ENCODE measurements around the gene OPRL1.
A peak's percentile ranks its signal among the peaks of the same experiment; 100 is the strongest.

OPRL1 gene

DNA sequence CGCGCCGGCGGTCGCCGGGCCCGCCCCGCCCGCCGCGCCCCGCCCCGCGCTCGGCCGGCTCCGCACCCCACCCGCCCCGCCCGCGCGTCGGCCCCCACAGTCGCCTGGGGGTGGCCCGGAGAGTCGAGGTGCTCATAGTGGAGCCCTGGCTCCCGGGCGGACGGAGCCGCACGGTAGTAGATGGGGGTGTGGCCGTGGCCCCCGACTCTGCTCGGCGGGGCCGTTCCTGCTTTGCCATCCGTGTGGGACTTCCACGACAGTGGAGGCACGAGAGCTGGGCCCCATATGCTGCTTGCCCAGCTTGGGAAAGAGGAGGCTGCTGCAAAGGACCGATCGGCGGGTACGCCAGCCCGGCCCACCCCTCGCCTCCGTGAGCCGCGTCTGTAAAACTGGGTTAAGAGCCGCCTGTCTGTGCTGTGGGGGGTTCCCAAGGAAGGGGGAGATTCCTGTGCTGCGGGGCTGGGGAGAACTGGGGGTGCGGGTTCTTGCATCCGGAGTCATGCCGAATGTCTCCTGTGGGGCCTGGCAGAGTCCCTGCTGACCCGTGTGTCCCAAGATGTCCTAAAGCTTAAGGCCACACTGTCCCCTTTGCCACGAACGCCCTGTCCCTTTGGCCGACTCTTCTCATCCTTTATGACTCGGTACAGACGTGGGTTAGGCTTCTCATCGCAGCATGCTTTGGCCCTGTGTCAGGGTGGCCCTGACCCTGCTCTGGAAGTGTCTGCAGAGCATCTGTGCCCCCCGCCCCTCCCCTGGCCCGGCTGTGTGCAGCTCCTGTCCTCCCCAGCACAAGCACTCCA, at the start of gene OPRL1:
TSS of gene OPRL1 (plus strand) at position 70 of the 800 bp plus-strand sequence. CDS start 12,639 bp downstream, outside the sequence.
- DNase-seq: no peak

- no peak for DNase-seq
Measured at GRCh38 chr20:64030371-64031134, 49.3 kb upstream of the OPRL1 start.

- no peak for DNase-seq
Measured at GRCh38 chr20:64031822-64032314, 48.0 kb upstream of the OPRL1 start.

- no peak for DNase-seq
Measured at GRCh38 chr20:64032706-64033624, 46.9 kb upstream of the OPRL1 start.

DNA sequence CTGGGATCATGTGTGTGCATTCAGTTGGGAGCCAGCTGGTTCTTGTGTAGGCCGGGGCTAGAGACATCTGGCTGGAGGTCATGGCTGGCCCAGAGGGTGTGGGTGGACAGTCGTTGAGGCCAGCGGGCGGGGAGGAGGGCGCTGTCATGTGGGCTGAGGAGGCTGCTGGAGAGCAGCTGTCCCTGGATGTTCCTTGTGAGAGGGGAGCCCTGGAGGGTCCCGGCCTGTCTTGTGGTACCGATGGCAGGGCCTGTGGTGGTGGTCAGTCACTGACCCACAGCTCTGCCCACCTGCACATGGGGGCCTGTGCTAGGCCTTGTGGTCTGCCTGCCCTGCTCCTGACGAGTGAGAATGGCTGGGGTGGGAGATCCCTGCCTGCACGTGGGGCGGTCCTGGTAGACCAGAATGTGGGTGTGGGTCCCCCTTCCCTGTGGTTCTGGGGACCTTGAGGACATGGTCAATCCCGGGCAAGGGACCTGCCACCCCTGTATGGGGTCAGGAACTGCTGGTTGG, 45.8 kb upstream of the OPRL1 start:
- no peak for DNase-seq

GRCh38 chr20:64035066-64035932, 44.6 kb upstream of the OPRL1 start:
- no peak for DNase-seq

DNA sequence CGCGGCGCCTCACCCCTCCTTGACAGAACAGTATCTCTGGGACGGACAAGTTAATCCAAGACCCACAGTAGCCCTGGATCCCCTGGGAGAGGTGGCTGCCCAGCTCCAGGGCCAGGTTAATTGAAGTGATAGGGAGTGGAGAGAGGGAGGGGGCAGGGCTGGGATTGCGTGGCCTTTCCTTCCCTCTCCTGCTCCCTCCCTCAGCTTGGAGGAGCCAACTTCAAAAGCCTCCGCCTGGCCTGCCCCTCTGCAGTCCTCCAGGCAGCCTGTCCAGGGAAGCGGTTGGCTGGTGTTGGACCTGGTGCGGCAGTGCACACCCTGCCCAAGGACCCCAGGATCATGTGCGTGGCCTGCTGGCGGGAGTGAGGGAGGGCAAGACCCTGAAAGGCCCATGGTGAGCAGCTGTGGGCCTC, 43.9 kb upstream of the OPRL1 start, which contains the start of gene C20orf204:
TSS of gene C20orf204 (plus strand) at position 250 of the 413 bp plus-strand sequence. CDS start at position 392, 142 bp downstream.
- no peak for DNase-seq

- no peak for DNase-seq
Measured at GRCh38 chr20:64036346-64037198, 43.3 kb upstream of the OPRL1 start.

DNA sequence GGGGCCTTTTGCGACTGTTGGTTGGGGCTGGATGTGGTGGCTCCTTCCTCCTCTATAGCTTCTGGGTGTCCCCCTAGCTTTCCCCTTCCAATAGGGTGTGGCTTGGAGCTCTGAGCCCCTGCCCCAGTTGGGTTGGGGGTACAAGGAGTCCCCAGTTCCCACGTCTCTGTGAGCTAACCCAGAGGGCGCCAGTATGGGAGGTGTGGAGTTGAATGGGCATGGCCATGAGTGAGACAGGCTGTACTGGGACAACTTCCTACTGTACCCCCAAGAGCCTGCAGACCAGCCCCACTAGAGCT, 42.7 kb upstream of the OPRL1 start:
- DNase-seq: no peak

DNA sequence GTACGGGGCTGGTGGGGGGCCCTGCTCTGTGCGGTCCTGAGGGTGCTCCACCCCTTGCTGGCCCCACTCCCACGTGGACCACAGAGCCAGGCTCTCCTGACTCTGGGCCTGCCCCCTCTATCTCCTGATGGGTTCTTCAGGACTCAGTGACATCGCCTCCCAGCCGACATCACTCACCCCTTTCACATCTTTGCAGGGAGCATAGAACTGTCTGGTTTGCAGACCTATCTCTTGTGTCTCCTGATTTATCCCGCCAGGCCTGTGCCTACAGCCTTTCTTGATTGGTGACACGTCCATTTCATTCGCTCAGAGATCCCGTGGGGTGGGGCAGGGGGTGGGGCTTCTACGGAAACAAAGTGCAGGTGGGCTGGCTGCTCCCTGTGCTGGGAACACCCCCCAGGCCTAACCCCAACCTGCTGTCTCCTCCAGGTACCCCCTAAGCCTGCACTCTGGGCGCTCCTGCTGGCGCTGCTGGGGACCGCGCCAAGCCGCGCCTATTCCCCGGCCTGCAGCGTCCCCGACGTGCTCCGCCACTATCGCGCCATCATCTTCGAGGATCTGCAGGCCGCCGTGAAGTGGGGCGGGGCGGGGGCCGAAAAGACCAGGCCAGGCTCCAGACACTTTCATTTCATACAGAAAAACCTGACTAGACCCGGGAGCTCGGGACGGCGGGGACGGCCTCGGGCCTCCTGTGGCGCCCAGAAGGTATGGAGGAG, 42.2 kb upstream of the OPRL1 start:
- peak; percentile 65 for DNase-seq

DNA sequence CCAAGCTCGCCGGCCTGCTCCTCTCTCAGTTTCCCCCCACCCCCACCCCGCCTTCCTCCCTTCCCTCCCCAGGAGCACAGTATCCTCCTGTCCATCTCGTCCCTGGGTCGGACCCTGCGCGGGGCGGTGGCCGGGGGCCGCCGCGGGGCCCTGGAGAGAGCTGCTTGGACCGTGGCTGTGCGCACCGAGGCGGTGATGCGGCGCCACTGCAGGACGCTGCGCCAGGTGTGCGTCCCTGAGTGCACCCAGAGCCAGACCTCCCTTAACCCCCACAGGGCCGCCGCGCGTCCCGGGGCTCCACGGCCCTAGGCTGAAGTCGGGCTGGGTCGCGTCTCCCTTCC, 41.7 kb upstream of the OPRL1 start:
- no peak for DNase-seq

- DNase-seq: peak; percentile 74
Measured at GRCh38 chr20:64038565-64039292, 41.2 kb upstream of the OPRL1 start.

DNA sequence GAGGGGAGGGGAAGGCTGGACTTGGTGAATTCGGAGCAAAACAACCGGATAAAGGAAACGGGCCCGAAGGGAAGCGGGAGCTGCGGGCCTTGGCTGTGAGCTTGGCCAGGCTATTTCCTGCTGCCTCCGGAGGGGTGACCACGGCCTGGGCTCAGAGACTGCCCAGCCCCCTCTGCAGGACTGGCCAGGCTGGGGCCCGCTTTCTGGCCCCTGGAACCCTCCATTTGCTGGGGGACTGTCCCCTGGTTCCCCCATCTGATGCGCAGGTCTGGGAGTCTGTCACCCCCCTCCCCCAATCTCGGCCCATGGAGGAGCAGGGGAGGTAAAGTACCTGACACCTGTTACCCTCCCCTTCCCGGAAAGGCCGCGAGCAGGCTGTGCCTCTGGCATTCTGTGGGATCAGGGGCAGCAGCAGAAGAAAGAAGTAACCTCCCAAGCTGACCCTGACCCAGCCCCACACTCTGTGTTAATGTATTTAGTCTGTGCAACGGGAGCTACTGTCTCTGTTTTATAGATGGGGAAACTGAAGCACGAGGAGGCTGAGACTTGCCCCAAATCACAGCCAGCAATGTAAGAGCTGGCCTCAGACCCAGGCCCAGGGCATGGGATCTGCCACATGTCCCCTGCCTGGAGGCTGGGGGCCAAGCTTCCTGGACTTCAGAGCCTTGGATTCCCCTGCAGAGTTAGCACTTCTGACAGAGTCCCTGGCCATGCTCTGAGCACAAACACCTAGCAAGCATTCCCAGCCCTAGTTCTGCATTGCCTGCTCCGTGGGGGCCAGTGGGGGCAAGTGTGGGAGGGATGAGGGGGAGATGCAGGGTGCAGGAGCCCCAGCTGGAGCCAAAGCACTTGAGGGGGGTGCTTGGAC, 40.4 kb upstream of the OPRL1 start:
- DNase-seq: no peak

DNA sequence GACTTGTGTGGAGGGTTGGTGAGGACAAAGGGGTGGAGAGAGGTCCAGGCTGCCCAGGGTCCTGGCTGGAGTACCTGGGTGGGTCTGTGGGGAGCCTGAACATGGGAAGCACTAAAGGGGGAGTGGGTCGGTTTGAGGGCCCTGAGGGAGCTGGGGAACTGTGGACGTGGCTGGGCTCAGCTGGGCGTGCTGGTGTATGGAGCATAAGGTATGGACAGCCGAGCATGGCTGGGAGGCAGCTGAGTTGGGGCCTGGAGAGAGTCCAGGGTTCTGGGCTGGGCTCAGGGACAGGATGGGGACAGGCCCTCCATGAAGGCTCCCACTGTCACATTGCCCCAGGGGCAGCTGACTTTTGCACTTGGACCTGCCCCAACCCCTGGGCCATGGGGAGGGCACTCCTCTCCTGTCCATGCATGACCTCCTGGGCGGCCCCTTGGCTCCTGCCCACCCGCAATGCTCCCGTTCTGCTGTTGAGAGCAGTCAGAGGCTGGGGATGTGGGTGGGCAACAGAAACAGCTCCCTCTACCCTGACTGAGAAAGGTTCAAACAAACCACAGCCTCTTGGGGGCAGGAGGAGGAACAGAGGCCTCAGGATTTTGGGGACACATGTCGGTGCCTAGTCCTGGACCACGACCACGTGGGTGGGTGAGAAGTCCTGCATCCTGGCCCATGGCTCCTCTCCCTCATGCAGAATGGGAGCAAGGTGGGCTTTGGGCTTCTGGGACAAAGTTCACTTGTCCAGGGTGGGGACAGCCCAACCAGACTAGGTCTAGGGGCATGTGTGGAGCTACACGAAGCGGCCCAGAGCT, 39.4 kb upstream of the OPRL1 start:
- DNase-seq: no peak

DNA sequence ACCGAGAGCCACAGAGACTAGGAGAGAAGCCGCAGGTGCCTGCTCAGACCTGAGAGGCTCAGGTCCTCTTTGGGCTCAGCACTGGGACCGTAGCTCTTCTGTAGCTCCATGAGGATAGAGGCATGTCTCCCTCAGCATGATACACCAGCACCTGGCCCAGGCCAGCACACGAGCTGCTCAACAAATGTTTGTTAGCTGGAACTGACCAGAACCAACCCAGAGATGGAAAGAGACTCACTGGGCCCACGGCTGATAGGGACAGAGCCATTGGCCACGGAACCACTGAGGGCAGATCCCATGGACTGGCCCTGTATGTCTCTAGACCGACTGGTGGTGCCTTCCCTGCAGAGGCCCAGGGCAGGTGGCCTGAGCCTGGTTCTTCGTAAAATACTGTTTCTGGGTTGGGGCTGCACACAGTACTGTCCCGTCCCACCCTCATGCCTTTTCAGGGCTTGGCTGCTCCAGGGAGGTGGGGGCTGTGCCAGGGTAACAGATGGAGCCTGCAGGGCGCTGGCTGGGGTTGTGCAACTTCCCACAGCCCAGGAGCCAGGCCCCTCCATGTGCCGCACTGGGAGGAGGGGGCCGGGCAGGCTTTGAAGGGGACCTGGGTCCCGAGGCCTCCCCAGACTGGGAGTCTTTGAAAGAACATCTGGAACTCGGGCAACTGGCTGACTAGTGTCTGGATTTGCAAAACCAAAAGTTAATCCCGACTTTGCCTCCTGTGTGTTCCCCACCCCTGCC, 38.7 kb upstream of the OPRL1 start:
- DNase-seq: no peak

DNA sequence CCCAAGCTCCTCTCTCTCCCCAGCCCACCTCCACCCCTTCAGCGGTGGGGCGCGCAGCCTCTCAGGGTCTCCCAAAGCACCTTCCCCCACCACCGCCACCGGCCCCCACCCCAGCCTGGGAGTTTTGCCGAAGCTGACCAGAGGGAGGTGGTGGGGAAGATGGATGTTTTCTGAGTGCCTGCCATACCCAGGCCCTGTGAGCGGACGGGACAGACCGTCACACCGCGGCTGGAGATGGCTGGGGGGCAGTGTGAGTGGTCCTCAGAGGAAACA, 38.2 kb upstream of the OPRL1 start:
- DNase-seq: no peak

All from DMS79 treated with DMSO at 0.1 percent for 48 hours (cell line).